Gastroesophageal sphincter (tissue), 4 donors: ENCODE data around the gene MIDN. TPM values are rescaled to one million over a fixed set of nuclear protein-coding genes. Genes with fewer than 3 reads are reported as not detected.
"Not testable (repeated sequence)": the region's sequence is repeated elsewhere in the genome, so short reads cannot be mapped to it uniquely, and the experiment has no call there.

ENCODE experiments used
- ATAC-seq: fragments of 150-250 bp; one replicate; pipeline ENCODE4 v1.9.1; 2016; ENCODE audit warnings: mild to moderate bottlenecking, moderate library complexity
- H3K27ac ChIP-seq, 4 donors: fragments of 200-600 bp; sonication (generic) in 3 of 4; 1 replicate in 3 of 4; 2 replicates in 1 of 4; pipeline ENCODE4 v1.5.1; 2016 to 2019
- H3K27me3 ChIP-seq: fragments of 200-600 bp; sonication (generic); one replicate; pipeline ENCODE4 v1.5.1; 2019
- H3K36me3 ChIP-seq, 2 donors: fragments of 200-600 bp; sonication (generic); one replicate each; pipeline ENCODE4 v1.5.1; 2019; ENCODE audit warnings: control low read depth in 1 of 2
- H3K4me1 ChIP-seq, 3 donors: fragments of 200-600 bp; sonication (generic); 1 replicate in 2 of 3; 2 replicates in 1 of 3; pipeline ENCODE4 v1.5.1; 2016 to 2019; ENCODE audit warnings: control low read depth in 2 of 3
- H3K4me3 ChIP-seq, 2 donors: fragments of 200-600 bp; sonication (generic); one replicate each; pipeline ENCODE4 v1.5.1; 2019; ENCODE audit warnings: mild to moderate bottlenecking in 1 of 2, moderate library complexity in 1 of 2
- H3K9me3 ChIP-seq, 3 donors: fragments of 200-600 bp; sonication (generic); one replicate each; pipeline ENCODE4 v1.5.1; 2017 to 2019; ENCODE audit warnings: control low read depth in 2 of 3
- EP300 ChIP-seq: sonication (generic); formaldehyde crosslinking; IDR thresholded peaks from one replicate; pipeline ENCODE4 v1.6.1; 2017; ENCODE audit warnings: antibody characterized with exemption, mild to moderate bottlenecking
- POLR2A ChIP-seq, 2 donors: fragments of 450-650 bp; IDR thresholded peaks; one replicate each; pipeline ENCODE4 v1.6.1; 2017; ENCODE audit warnings: antibody characterized with exemption in 2 of 2, mild to moderate bottlenecking in 2 of 2, moderate library complexity in 1 of 2
- POLR2AphosphoS5 ChIP-seq: sonication (generic); formaldehyde crosslinking; IDR thresholded peaks from one replicate; pipeline ENCODE4 v1.6.1; 2017; ENCODE audit warnings: antibody characterized with exemption
- WGBS, 2 donors: methylation state at CpG; one replicate each; pipeline ENCODE4 v1.1.5; 2018; ENCODE audit warnings: low coverage in 1 of 2; 5-methylcytosine and 5-hydroxymethylcytosine counted together
- total RNA-seq, 4 donors: library from RNA; depleted of rRNA; stranded (reverse); fragments of >200 nt; gene quantifications; one replicate each; pipeline ENCODE4 v1.1.0, GENCODE V29; 2016
- TF ChIP-seq, protein P1 (sequence below), 4 experiments: fragments of 200-600 bp in 2 of 4; fragments of 450-650 bp in 2 of 4; sonication (generic) in 1 of 4; IDR thresholded peaks; one replicate each; pipeline ENCODE4 v1.5.1; 2017 to 2019; ENCODE audit warnings: antibody characterized with exemption in 4 of 4, mild to moderate bottlenecking in 2 of 4, moderate library complexity in 2 of 4

Gene MIDN
- total RNA-seq, 4 donors from 2014 or later, result 20.0 to 40.1 (median 24.2) TPM

DNA sequence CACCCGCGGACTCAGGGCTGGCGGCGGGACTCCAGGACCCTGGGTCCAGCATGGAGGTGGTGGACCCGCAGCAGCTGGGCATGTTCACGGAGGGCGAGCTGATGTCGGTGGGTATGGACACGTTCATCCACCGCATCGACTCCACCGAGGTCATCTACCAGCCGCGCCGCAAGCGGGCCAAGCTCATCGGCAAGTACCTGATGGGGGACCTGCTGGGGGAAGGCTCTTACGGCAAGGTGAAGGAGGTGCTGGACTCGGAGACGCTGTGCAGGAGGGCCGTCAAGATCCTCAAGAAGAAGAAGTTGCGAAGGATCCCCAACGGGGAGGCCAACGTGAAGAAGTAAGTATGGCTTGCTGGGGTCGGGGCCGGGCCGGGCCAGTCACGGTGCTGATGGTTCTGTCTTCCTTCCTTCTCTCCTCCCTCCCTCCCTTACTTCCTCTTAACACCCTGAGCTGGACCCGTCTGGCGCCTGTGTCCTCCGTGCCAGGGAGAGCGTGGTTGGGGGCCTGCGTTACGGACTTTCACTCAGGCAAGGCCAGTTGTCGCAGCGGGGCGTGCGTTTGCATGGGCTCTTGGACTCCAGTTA is 41.4 kb upstream of the MIDN start:
- Histone ChIP-seq H3K9me3 (no peaks in the 10 kb centered on the region), H3K27ac (peak overlapping the region; percentile 62 to 87 (median 84)), H3K4me3 (peak overlapping the region; percentile 78 to 81), H3K4me1 (peaks cover 0 to 81% (median 19%) of the 10 kb centered on the region in 3 donors), H3K27me3 (no peaks in the 10 kb centered on the region), H3K36me3 (peaks cover 0 to 16% of the 10 kb centered on the region in 2 donors)
- 2% methylated on average over 9 to 17 of the region's 38 CpGs for WGBS, 2 donors
- TF ChIP-seq, protein P1, sequence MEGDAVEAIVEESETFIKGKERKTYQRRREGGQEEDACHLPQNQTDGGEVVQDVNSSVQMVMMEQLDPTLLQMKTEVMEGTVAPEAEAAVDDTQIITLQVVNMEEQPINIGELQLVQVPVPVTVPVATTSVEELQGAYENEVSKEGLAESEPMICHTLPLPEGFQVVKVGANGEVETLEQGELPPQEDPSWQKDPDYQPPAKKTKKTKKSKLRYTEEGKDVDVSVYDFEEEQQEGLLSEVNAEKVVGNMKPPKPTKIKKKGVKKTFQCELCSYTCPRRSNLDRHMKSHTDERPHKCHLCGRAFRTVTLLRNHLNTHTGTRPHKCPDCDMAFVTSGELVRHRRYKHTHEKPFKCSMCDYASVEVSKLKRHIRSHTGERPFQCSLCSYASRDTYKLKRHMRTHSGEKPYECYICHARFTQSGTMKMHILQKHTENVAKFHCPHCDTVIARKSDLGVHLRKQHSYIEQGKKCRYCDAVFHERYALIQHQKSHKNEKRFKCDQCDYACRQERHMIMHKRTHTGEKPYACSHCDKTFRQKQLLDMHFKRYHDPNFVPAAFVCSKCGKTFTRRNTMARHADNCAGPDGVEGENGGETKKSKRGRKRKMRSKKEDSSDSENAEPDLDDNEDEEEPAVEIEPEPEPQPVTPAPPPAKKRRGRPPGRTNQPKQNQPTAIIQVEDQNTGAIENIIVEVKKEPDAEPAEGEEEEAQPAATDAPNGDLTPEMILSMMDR (IDR thresholded peaks at IDR 0.05), result no peak
- TF ChIP-seq POLR2AphosphoS5 (no peak), POLR2A (IDR thresholded peaks at IDR 0.05) (no peak), EP300 (no peak)
- no peak for ATAC-seq

GRCh38 chr19:1208830-1209229 is 39.6 kb upstream of the MIDN start:
- Histone ChIP-seq H3K36me3 (peaks cover 0 to 20% of the 10 kb centered on the region in 2 donors), H3K4me1 (peaks cover 0 to 90% (median 26%) of the 10 kb centered on the region in 3 donors), H3K27ac (peak overlapping the region in 3 of 4 donors; percentile 15 to 87 (median 22))
- ATAC-seq, H3K4me3 ChIP-seq, H3K27me3 ChIP-seq, H3K9me3 ChIP-seq: not testable (repeated sequence)
- WGBS, 2 donors, result no CpG with 5 or more reads among the region's 10 CpGs

GRCh38 chr19:1210227-1210538 is 38.2 kb upstream of the MIDN start:
- no peaks in the 10 kb centered on the region for H3K9me3 ChIP-seq
- 67% methylated on average over 3 of the region's 13 CpGs; no CpG with 5 or more reads in 1 of the 2 donors for WGBS, 2 donors
- TF ChIP-seq POLR2A (IDR thresholded peaks at IDR 0.05), result no peak
- no peak for TF ChIP-seq POLR2AphosphoS5
- TF ChIP-seq, protein P1 (IDR thresholded peaks at IDR 0.05), result no peak
- TF ChIP-seq EP300, result no peak
- no peak for ATAC-seq
- peaks cover 0 to 20% of the 10 kb centered on the region in 2 donors for H3K36me3 ChIP-seq
- no peak overlapping the region for H3K4me3 ChIP-seq
- peaks cover 0 to 90% (median 39%) of the 10 kb centered on the region in 3 donors for H3K4me1 ChIP-seq
- no peaks in the 10 kb centered on the region for H3K27me3 ChIP-seq
- H3K27ac ChIP-seq, result peak overlapping the region in 3 of 4 donors; percentile 15 to 45 (median 35)

GRCh38 chr19:1211494-1212234 is 36.7 kb upstream of the MIDN start:
- Histone ChIP-seq H3K36me3 (peaks cover 0 to 20% of the 10 kb centered on the region in 2 donors), H3K9me3 (no peaks in the 10 kb centered on the region), H3K27ac (peak overlapping the region in 2 of 4 donors; percentile 15 to 41), H3K4me1 (peaks cover 0 to 100% (median 53%) of the 10 kb centered on the region in 3 donors), H3K4me3 (no peak overlapping the region), H3K27me3 (no peaks in the 10 kb centered on the region)
- no peak for TF ChIP-seq EP300
- TF ChIP-seq POLR2AphosphoS5, result no peak
- TF ChIP-seq, protein P1 (IDR thresholded peaks at IDR 0.05), result no peak
- TF ChIP-seq POLR2A (IDR thresholded peaks at IDR 0.05), result no peak
- ATAC-seq, result no peak
- 40 to 84% methylated on average over 1 to 14 of the region's 33 CpGs for WGBS, 2 donors

DNA sequence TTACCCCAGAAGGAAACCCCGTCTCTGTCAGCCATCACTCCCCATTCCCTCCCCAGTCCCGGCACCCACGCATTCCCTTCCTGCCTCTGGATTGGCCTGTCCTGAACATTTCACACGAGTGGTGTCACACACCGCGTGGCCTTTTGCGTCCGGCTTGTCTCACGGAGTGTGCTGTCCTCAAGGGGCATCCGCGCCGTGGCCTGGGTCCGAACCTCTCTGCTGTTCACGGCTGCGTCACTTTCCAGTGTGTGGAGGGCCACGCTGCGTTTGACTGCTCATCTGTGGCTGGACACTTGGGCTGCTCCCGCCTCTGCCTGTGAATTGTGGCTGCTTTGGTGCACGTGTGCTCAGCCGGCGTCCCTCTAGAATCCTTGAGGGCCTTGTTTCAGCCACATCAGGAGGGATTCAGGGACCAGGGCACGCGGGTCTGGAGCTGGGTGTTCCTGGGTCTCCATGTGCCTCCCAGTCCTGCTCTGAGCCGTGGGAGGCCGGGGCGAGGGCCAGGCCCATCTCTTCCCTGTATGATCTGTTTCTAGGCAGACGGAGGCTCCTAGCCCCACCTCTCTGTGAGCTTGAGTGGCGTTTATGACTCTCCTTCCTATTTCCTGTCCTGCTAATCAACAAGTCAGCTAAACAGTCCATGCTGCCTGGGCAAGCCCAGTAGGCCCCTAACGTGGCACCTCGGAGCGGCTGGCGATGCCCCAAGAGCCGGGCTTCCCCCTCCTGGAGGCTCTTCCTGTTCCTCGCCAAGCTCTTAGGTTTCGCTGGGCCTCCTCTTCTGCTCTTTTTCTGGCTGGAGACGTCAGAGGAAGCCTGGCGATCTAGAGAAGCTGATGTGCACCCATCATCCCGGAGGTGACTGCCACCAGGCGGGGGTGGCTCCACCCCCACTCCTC is 34.7 kb upstream of the MIDN start:
- ATAC-seq, result peak; percentile 66

More for the DNA sequence above, 34.7 kb upstream of the MIDN start:
- Histone ChIP-seq H3K36me3 (peaks cover 0 to 20% of the 10 kb centered on the region in 2 donors), H3K27me3 (no peaks in the 10 kb centered on the region), H3K4me3 (peak overlapping the region in 1 of 2 donors; percentile 21), H3K9me3 (no peaks in the 10 kb centered on the region), H3K27ac (peak overlapping the region; percentile 70 to 89 (median 87)), H3K4me1 (peaks cover 0 to 100% (median 64%) of the 10 kb centered on the region in 3 donors)
- 43 to 100% methylated on average over 1 to 15 of the region's 39 CpGs for WGBS, 2 donors
- TF ChIP-seq EP300 (no peak), POLR2A (IDR thresholded peaks at IDR 0.05) (no peak), POLR2AphosphoS5 (peak; percentile 15)
- TF ChIP-seq, protein P1 (IDR thresholded peaks at IDR 0.05), result no peak
